ENCODE data around the gene CXorf65.

Gene CXorf65

GRCh38 chrX:71107245-71107644 lies 705 bp upstream of the CXorf65 start:
- Histone ChIP-seq H3K36me3 (ENCODE audit: control insufficient read depth in 2 of 2, insufficient read depth in 2 of 2, low read length in 2 of 2) (no peaks in the 10 kb centered on the region), H3K27me3 (ENCODE audit: control insufficient read depth in 1 of 2, insufficient read depth in 2 of 2, low read length in 2 of 2) (peaks cover 0 to 42% of the 10 kb centered on the region in 2 donors), H3K9ac (ENCODE audit: low read length in 2 of 2) (no peak overlapping the region), H3K27ac (ENCODE audit: low read length) (no peak overlapping the region), H3K9me3 (ENCODE audit: control insufficient read depth in 2 of 2, low read length in 2 of 2) (no peaks in the 10 kb centered on the region), H3K4me1 (ENCODE audit: control insufficient read depth, insufficient read depth, low read length) (peaks cover 2% of the 10 kb centered on the region), H3K4me3 (ENCODE audit: low read length in 2 of 2) (no peak overlapping the region)

GRCh38 chrX:71105628-71106027 lies 912 bp downstream of the CXorf65 start:
- H3K4me1 ChIP-seq (ENCODE audit: control insufficient read depth, insufficient read depth, low read length), result peaks cover 2% of the 10 kb centered on the region
- H3K9ac ChIP-seq (ENCODE audit: low read length in 2 of 2), result no peak overlapping the region
- H3K4me3 ChIP-seq (ENCODE audit: low read length in 2 of 2), result no peak overlapping the region
- H3K36me3 ChIP-seq (ENCODE audit: control insufficient read depth in 2 of 2, insufficient read depth in 2 of 2, low read length in 2 of 2), result no peaks in the 10 kb centered on the region
- peaks cover 0 to 38% of the 10 kb centered on the region in 2 donors for H3K27me3 ChIP-seq (ENCODE audit: control insufficient read depth in 1 of 2, insufficient read depth in 2 of 2, low read length in 2 of 2)
- no peak overlapping the region for H3K27ac ChIP-seq (ENCODE audit: low read length)
- H3K9me3 ChIP-seq (ENCODE audit: control insufficient read depth in 2 of 2, low read length in 2 of 2), result no peaks in the 10 kb centered on the region

- no peak overlapping the region for H3K4me3 ChIP-seq (ENCODE audit: low read length in 2 of 2)
- H3K9me3 ChIP-seq (ENCODE audit: control insufficient read depth in 2 of 2, low read length in 2 of 2), result no peaks in the 10 kb centered on the region
- H3K27ac ChIP-seq (ENCODE audit: low read length), result no peak overlapping the region
- H3K27me3 ChIP-seq (ENCODE audit: control insufficient read depth in 1 of 2, insufficient read depth in 2 of 2, low read length in 2 of 2), result peaks cover 0 to 28% of the 10 kb centered on the region in 2 donors
- peaks cover 2% of the 10 kb centered on the region for H3K4me1 ChIP-seq (ENCODE audit: control insufficient read depth, insufficient read depth, low read length)
- no peak overlapping the region for H3K9ac ChIP-seq (ENCODE audit: low read length in 2 of 2)
- H3K36me3 ChIP-seq (ENCODE audit: control insufficient read depth in 2 of 2, insufficient read depth in 2 of 2, low read length in 2 of 2), result no peaks in the 10 kb centered on the region
These were observed 3.2 kb downstream of the CXorf65 start for GRCh38 chrX:71103110-71103983.

GRCh38 chrX:71102292-71102691 lies 4.2 kb downstream of the CXorf65 start:
- H3K27me3 ChIP-seq (ENCODE audit: control insufficient read depth in 1 of 2, insufficient read depth in 2 of 2, low read length in 2 of 2), result peaks cover 0 to 25% of the 10 kb centered on the region in 2 donors

GRCh38 chrX:71100581-71101505 lies 5.7 kb downstream of the CXorf65 start:
- Histone ChIP-seq H3K27ac (ENCODE audit: low read length) (no peak overlapping the region), H3K9ac (ENCODE audit: low read length in 2 of 2) (no peak overlapping the region), H3K36me3 (ENCODE audit: control insufficient read depth in 2 of 2, insufficient read depth in 2 of 2, low read length in 2 of 2) (no peaks in the 10 kb centered on the region), H3K4me1 (ENCODE audit: control insufficient read depth, insufficient read depth, low read length) (peaks cover 10% of the 10 kb centered on the region), H3K4me3 (ENCODE audit: low read length in 2 of 2) (no peak overlapping the region), H3K27me3 (ENCODE audit: control insufficient read depth in 1 of 2, insufficient read depth in 2 of 2, low read length in 2 of 2) (peaks cover 0 to 21% of the 10 kb centered on the region in 2 donors), H3K9me3 (ENCODE audit: control insufficient read depth in 2 of 2, low read length in 2 of 2) (no peaks in the 10 kb centered on the region)

More at GRCh38 chrX:71102292-71102691, 4.2 kb downstream of the CXorf65 start:
- Histone ChIP-seq H3K36me3 (ENCODE audit: control insufficient read depth in 2 of 2, insufficient read depth in 2 of 2, low read length in 2 of 2) (no peaks in the 10 kb centered on the region), H3K4me3 (ENCODE audit: low read length in 2 of 2) (no peak overlapping the region), H3K4me1 (ENCODE audit: control insufficient read depth, insufficient read depth, low read length) (peaks cover 4% of the 10 kb centered on the region), H3K9me3 (ENCODE audit: control insufficient read depth in 2 of 2, low read length in 2 of 2) (no peaks in the 10 kb centered on the region), H3K9ac (ENCODE audit: low read length in 2 of 2) (no peak overlapping the region), H3K27ac (ENCODE audit: low read length) (no peak overlapping the region)

GRCh38 chrX:71099736-71100135 lies 6.8 kb downstream of the CXorf65 start:
- no peak overlapping the region for H3K27ac ChIP-seq (ENCODE audit: low read length)
- H3K9me3 ChIP-seq (ENCODE audit: control insufficient read depth in 2 of 2, low read length in 2 of 2), result no peaks in the 10 kb centered on the region
- H3K36me3 ChIP-seq (ENCODE audit: control insufficient read depth in 2 of 2, insufficient read depth in 2 of 2, low read length in 2 of 2), result no peaks in the 10 kb centered on the region
- no peak overlapping the region for H3K4me3 ChIP-seq (ENCODE audit: low read length in 2 of 2)
- peaks cover 12% of the 10 kb centered on the region for H3K4me1 ChIP-seq (ENCODE audit: control insufficient read depth, insufficient read depth, low read length)
- peaks cover 0 to 17% of the 10 kb centered on the region in 2 donors for H3K27me3 ChIP-seq (ENCODE audit: control insufficient read depth in 1 of 2, insufficient read depth in 2 of 2, low read length in 2 of 2)
- H3K9ac ChIP-seq (ENCODE audit: low read length in 2 of 2), result no peak overlapping the region

GRCh38 chrX:71098951-71099506 lies 7.5 kb downstream of the CXorf65 start:
- Histone ChIP-seq H3K27ac (ENCODE audit: low read length) (no peak overlapping the region), H3K4me1 (ENCODE audit: control insufficient read depth, insufficient read depth, low read length) (peaks cover 12% of the 10 kb centered on the region), H3K9ac (ENCODE audit: low read length in 2 of 2) (no peak overlapping the region), H3K27me3 (ENCODE audit: control insufficient read depth in 1 of 2, insufficient read depth in 2 of 2, low read length in 2 of 2) (peaks cover 0 to 10% of the 10 kb centered on the region in 2 donors), H3K4me3 (ENCODE audit: low read length in 2 of 2) (no peak overlapping the region), H3K36me3 (ENCODE audit: control insufficient read depth in 2 of 2, insufficient read depth in 2 of 2, low read length in 2 of 2) (no peaks in the 10 kb centered on the region), H3K9me3 (ENCODE audit: control insufficient read depth in 2 of 2, low read length in 2 of 2) (no peaks in the 10 kb centered on the region)

GRCh38 chrX:71098302-71098701 lies 8.2 kb downstream of the CXorf65 start:
- Histone ChIP-seq H3K4me1 (ENCODE audit: control insufficient read depth, insufficient read depth, low read length) (peaks cover 12% of the 10 kb centered on the region), H3K9ac (ENCODE audit: low read length in 2 of 2) (no peak overlapping the region), H3K9me3 (ENCODE audit: control insufficient read depth in 2 of 2, low read length in 2 of 2) (no peaks in the 10 kb centered on the region), H3K4me3 (ENCODE audit: low read length in 2 of 2) (no peak overlapping the region), H3K27ac (ENCODE audit: low read length) (no peak overlapping the region), H3K36me3 (ENCODE audit: control insufficient read depth in 2 of 2, insufficient read depth in 2 of 2, low read length in 2 of 2) (no peaks in the 10 kb centered on the region), H3K27me3 (ENCODE audit: control insufficient read depth in 1 of 2, insufficient read depth in 2 of 2, low read length in 2 of 2) (peaks cover 0 to 8% of the 10 kb centered on the region in 2 donors)

GRCh38 chrX:71096760-71097032 lies 9.8 kb downstream of the CXorf65 start:
- Histone ChIP-seq H3K4me1 (ENCODE audit: control insufficient read depth, insufficient read depth, low read length) (peaks cover 12% of the 10 kb centered on the region), H3K36me3 (ENCODE audit: control insufficient read depth in 2 of 2, insufficient read depth in 2 of 2, low read length in 2 of 2) (no peaks in the 10 kb centered on the region), H3K9ac (ENCODE audit: low read length in 2 of 2) (peak overlapping the region; percentile 60 to 74), H3K9me3 (ENCODE audit: control insufficient read depth in 2 of 2, low read length in 2 of 2) (no peaks in the 10 kb centered on the region), H3K4me3 (ENCODE audit: low read length in 2 of 2) (peak overlapping the region; percentile 81 to 84), H3K27ac (ENCODE audit: low read length) (no peak overlapping the region), H3K27me3 (ENCODE audit: control insufficient read depth in 1 of 2, insufficient read depth in 2 of 2, low read length in 2 of 2) (peaks cover 0 to 6% of the 10 kb centered on the region in 2 donors)

- H3K36me3 ChIP-seq (ENCODE audit: control insufficient read depth in 2 of 2, insufficient read depth in 2 of 2, low read length in 2 of 2), result no peaks in the 10 kb centered on the region
- H3K27me3 ChIP-seq (ENCODE audit: control insufficient read depth in 1 of 2, insufficient read depth in 2 of 2, low read length in 2 of 2), result peaks cover 0 to 6% of the 10 kb centered on the region in 2 donors
- no peaks in the 10 kb centered on the region for H3K9me3 ChIP-seq (ENCODE audit: control insufficient read depth in 2 of 2, low read length in 2 of 2)
- no peak overlapping the region for H3K27ac ChIP-seq (ENCODE audit: low read length)
- peaks cover 12% of the 10 kb centered on the region for H3K4me1 ChIP-seq (ENCODE audit: control insufficient read depth, insufficient read depth, low read length)
- H3K4me3 ChIP-seq (ENCODE audit: low read length in 2 of 2), result peak overlapping the region; percentile 81 to 84
- peak overlapping the region; percentile 60 to 74 for H3K9ac ChIP-seq (ENCODE audit: low read length in 2 of 2)
These were observed 10.4 kb downstream of the CXorf65 start for GRCh38 chrX:71095981-71096759.

All from stomach smooth muscle (tissue), 2 donors.